ENCODE data around the gene CST8.

DNA sequence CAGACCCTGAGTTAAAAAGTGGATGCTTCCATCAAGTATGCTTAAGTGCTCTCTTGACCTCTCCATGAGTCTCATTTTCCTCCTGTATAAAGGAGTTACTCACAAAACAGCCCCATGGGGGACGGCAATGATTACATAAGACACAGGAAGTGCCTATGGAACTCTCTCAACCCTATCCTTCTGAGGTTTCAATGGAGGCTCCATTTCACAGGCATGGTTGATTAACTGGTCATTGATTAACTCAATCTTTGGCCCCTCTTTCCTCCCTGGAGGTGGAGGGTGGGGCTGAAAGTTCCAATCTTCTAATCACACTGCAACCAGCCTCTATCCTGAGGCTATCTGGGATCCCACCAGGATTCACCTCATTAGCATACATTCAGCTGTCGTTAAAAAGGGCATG is 29.3 kb downstream of the CST8 start:
- TF ChIP-seq, protein P1, sequence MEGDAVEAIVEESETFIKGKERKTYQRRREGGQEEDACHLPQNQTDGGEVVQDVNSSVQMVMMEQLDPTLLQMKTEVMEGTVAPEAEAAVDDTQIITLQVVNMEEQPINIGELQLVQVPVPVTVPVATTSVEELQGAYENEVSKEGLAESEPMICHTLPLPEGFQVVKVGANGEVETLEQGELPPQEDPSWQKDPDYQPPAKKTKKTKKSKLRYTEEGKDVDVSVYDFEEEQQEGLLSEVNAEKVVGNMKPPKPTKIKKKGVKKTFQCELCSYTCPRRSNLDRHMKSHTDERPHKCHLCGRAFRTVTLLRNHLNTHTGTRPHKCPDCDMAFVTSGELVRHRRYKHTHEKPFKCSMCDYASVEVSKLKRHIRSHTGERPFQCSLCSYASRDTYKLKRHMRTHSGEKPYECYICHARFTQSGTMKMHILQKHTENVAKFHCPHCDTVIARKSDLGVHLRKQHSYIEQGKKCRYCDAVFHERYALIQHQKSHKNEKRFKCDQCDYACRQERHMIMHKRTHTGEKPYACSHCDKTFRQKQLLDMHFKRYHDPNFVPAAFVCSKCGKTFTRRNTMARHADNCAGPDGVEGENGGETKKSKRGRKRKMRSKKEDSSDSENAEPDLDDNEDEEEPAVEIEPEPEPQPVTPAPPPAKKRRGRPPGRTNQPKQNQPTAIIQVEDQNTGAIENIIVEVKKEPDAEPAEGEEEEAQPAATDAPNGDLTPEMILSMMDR (IDR thresholded peaks at IDR 0.05) = no peak
- no peak for TF ChIP-seq POLR2AphosphoS5 (IDR thresholded peaks at IDR 0.05)
